ENCODE results near the gene SLC25A1.

GRCh38 chr22:19194766-19195536, 16.4 kb upstream of the SLC25A1 start:
- TF ChIP-seq, protein P1, sequence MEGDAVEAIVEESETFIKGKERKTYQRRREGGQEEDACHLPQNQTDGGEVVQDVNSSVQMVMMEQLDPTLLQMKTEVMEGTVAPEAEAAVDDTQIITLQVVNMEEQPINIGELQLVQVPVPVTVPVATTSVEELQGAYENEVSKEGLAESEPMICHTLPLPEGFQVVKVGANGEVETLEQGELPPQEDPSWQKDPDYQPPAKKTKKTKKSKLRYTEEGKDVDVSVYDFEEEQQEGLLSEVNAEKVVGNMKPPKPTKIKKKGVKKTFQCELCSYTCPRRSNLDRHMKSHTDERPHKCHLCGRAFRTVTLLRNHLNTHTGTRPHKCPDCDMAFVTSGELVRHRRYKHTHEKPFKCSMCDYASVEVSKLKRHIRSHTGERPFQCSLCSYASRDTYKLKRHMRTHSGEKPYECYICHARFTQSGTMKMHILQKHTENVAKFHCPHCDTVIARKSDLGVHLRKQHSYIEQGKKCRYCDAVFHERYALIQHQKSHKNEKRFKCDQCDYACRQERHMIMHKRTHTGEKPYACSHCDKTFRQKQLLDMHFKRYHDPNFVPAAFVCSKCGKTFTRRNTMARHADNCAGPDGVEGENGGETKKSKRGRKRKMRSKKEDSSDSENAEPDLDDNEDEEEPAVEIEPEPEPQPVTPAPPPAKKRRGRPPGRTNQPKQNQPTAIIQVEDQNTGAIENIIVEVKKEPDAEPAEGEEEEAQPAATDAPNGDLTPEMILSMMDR (conservative IDR thresholded peaks at IDR 0.05; ENCODE audit: low read depth, low read length): no peak
- TF ChIP-seq FOS (IDR thresholded peaks at IDR 0.05; ENCODE audit: low read depth, low read length): no peak
- TF ChIP-seq POLR2A (IDR thresholded peaks at IDR 0.05; ENCODE audit: low read depth, low read length): no peak
- TF ChIP-seq RAD21 (IDR thresholded peaks at IDR 0.05; ENCODE audit: low read length): no peak
- TF ChIP-seq RFX5 (IDR thresholded peaks at IDR 0.05; ENCODE audit: low read depth, low read length): no peak
